HepG2 (cell line): ENCODE measurements around the gene MAP2K7. TPM values are rescaled to one million over a fixed set of nuclear protein-coding genes. Genes with fewer than 3 reads are reported as not detected.
A peak's percentile ranks its signal among the peaks of the same experiment; 100 is the strongest.

Experiments used
- AHR ChIP-seq: IDR thresholded peaks from 2 replicates; pipeline ENCODE4 v1.6.1; 2018; ENCODE audit warnings: missing genetic modification reagents, missing compliant biosample characterization
- EZH2 ChIP-seq: conservative IDR thresholded peaks from 2 replicates; pipeline ENCODE4 v1.6.1; 2012; ENCODE audit warnings: mild to moderate bottlenecking, low read depth, low read length, moderate library complexity
- HOXD1 ChIP-seq: sonication (generic); formaldehyde crosslinking; IDR thresholded peaks from 2 replicates; pipeline ENCODE4 v1.5.0; 2020; ENCODE audit warnings: missing genetic modification reagents
- NONO ChIP-seq, 2 experiments: fragments of 450-650 bp in 1 of 2; sonication (generic) in 1 of 2; formaldehyde crosslinking in 1 of 2; IDR thresholded peaks in 1 of 2; conservative IDR thresholded peaks in 1 of 2; 2 replicates each; pipeline versions ENCODE4 v1.6.1 to v1.8.0; 2017 to 2022; ENCODE audit warnings: mild to moderate bottlenecking in 1 of 2, missing genetic modification reagents in 1 of 2, moderate library complexity in 1 of 2
- RBM39 ChIP-seq: fragments of 200-400 bp; formaldehyde crosslinking; IDR thresholded peaks from one replicate; pipeline ENCODE4 v1.6.1; 2018; ENCODE audit warnings: antibody characterized with exemption, mild to moderate bottlenecking, low read depth, low read length; ENCODE audit not compliant: poor library complexity, severe bottlenecking
- REPIN1 ChIP-seq: sonication (generic); formaldehyde crosslinking; IDR thresholded peaks from 2 replicates; pipeline ENCODE4 v1.8.0; 2022; ENCODE audit warnings: missing genetic modification reagents, low read depth, mild to moderate bottlenecking, borderline replicate concordance
- RXRA ChIP-seq: sonication (generic); formaldehyde crosslinking; IDR thresholded peaks from 2 replicates; pipeline ENCODE4 v1.5.1; 2020; ENCODE audit warnings: missing genetic modification reagents
- SP140L ChIP-seq: sonication (generic); formaldehyde crosslinking; IDR thresholded peaks from 2 replicates; pipeline ENCODE4 v1.4.0; 2020; ENCODE audit warnings: missing genetic modification reagents, borderline replicate concordance
- XRCC5 ChIP-seq: fragments of 200-400 bp; formaldehyde crosslinking; optimal IDR thresholded peaks from 2 replicates; pipeline ENCODE3; 2017; ENCODE audit warnings: mild to moderate bottlenecking, low read length
- ZC3H4 ChIP-seq: sonication (generic); formaldehyde crosslinking; IDR thresholded peaks from 2 replicates; pipeline ENCODE4 v1.4.0; 2020; ENCODE audit warnings: missing genetic modification reagents, borderline replicate concordance
- ZFP36L1 ChIP-seq: sonication (generic); formaldehyde crosslinking; IDR thresholded peaks from 2 replicates; pipeline ENCODE4 v1.8.0; 2022; ENCODE audit warnings: mild to moderate bottlenecking, missing genetic modification reagents, moderate library complexity
- ZKSCAN1 ChIP-seq: fragments of 150-350 bp; IDR thresholded peaks from 2 replicates; pipeline ENCODE4 v1.6.1; 2014; ENCODE audit warnings: low read length
- ZKSCAN5 ChIP-seq: sonication (generic); formaldehyde crosslinking; IDR thresholded peaks from 2 replicates; pipeline ENCODE4 v1.5.1; 2020; ENCODE audit warnings: mild to moderate bottlenecking, missing genetic modification reagents
- ZNF460 ChIP-seq: sonication (generic); formaldehyde crosslinking; IDR thresholded peaks from 2 replicates; pipeline ENCODE4 v1.5.1; 2020; ENCODE audit warnings: missing genetic modification reagents, mild to moderate bottlenecking, borderline replicate concordance
- ZNF562 ChIP-seq: sonication (generic); formaldehyde crosslinking; IDR thresholded peaks from 2 replicates; pipeline ENCODE4 v1.8.0; 2022; ENCODE audit warnings: missing genetic modification reagents, borderline replicate concordance
- ZSCAN9 ChIP-seq: IDR thresholded peaks from 2 replicates; pipeline ENCODE4 v1.6.1; 2016; ENCODE audit warnings: borderline replicate concordance
- polyA plus RNA-seq, 8 experiments: library from polyadenylated mRNA; depleted of rRNA in 3 of 8; stranded (reverse) in 7 of 8; unstranded in 1 of 8; fragments of >200 nt; fragmentation: Illumina TruSeq in 4 of 8; extraction: Trizol in 4 of 8; gene quantifications; 2 replicates each; pipeline versions ENCODE4 v1.2.1 to v1.2.3, GENCODE V29; 2011 to 2016; ENCODE audit warnings: low read depth in 4 of 8, missing spikeins in 1 of 8, mixed read lengths in 1 of 8; ENCODE audit not compliant: insufficient read depth in 1 of 8
- total RNA-seq, 5 experiments: library from RNA; depleted of rRNA; stranded (reverse); fragments of >200 nt; fragmentation: Illumina TruSeq; extraction: Trizol; gene quantifications; 2 replicates each; pipeline ENCODE4 v1.2.3, GENCODE V29; 2016; ENCODE audit warnings: low read depth in 1 of 5
- TF ChIP-seq, protein P1 (sequence below): IDR thresholded peaks from 2 replicates; pipeline ENCODE4 v1.6.1; 2012; ENCODE audit warnings: low read depth, low read length, improper control_type of control experiment
- TF ChIP-seq, protein P2 (sequence below): sonication (generic); formaldehyde crosslinking; IDR thresholded peaks from 2 replicates; pipeline ENCODE4 v1.5.0; 2020; ENCODE audit warnings: missing genetic modification reagents
- TF ChIP-seq, protein P3 (sequence below): sonication (generic); formaldehyde crosslinking; IDR thresholded peaks from 2 replicates; pipeline ENCODE4 v1.5.0; 2020; ENCODE audit warnings: mild to moderate bottlenecking, low read depth, missing genetic modification reagents, borderline replicate concordance

MAP2K7 gene
- total and polyA plus RNA-seq, 2 of the 13 experiments (the other 11 are each of a cell fraction or from before 2014, with no cell fraction given): 9.0 to 10.8 TPM

DNA sequence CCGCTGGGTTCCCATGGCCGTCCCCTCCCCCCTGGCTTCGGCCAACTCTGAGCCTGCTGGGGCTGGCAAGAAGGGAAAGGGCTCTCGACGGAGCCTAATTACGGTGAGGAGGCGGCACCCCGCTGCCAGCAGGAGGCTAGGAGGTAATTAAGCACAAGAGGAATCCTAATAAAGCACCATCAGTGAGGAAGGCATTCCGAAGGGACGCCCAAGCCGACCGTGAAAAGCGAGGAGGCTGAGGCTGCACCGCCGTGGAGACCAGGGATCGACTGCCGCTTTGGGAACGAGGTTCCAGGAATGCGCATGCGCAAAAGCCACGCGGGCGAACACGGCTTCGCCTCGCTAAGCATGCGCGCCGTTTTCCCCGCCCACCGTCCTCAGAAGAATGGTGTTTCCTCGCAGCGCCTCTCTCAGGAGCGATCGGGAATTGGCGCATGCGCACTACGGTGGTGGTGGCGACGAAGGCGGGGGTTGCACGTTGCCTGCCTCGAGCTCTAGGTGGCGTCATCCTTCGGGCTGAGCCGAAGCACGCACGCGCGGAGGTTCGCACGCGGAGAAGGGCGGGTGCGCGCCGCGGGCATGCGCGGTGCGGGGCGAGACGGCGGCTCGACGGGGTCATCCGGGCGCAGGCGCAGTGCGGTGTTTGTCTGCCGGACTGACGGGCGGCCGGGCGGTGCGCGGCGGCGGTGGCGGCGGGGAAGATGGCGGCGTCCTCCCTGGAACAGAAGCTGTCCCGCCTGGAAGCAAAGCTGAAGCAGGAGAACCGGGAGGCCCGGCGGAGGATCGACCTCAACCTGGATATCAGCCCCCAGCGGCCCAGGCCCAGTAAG lies at the start of gene MAP2K7 (continued):
- TF ChIP-seq RBM39: no peak
- TF ChIP-seq, protein P1, sequence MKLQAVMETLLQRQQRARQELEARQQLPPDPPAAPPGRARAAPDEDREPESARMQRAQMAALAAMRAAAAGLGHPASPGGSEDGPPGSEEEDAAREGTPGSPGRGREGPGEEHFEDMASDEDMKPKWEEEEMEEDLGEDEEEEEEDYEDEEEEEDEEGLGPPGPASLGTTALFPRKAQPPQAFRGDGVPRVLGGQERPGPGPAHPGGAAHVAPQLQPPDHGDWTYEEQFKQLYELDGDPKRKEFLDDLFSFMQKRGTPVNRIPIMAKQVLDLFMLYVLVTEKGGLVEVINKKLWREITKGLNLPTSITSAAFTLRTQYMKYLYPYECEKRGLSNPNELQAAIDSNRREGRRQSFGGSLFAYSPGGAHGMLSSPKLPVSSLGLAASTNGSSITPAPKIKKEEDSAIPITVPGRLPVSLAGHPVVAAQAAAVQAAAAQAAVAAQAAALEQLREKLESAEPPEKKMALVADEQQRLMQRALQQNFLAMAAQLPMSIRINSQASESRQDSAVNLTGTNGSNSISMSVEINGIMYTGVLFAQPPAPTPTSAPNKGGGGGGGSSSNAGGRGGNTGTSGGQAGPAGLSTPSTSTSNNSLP: no peak
- peak; percentile 83 for TF ChIP-seq XRCC5
- no peak for TF ChIP-seq SP140L (CRISPR knock-in tag)
- TF ChIP-seq, protein P2, sequence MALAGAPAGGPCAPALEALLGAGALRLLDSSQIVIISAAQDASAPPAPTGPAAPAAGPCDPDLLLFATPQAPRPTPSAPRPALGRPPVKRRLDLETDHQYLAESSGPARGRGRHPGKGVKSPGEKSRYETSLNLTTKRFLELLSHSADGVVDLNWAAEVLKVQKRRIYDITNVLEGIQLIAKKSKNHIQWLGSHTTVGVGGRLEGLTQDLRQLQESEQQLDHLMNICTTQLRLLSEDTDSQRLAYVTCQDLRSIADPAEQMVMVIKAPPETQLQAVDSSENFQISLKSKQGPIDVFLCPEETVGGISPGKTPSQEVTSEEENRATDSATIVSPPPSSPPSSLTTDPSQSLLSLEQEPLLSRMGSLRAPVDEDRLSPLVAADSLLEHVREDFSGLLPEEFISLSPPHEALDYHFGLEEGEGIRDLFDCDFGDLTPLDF (CRISPR knock-in tag): no peak
- TF ChIP-seq REPIN1 (CRISPR knock-in tag): peak; percentile 69
- no peak for TF ChIP-seq ZKSCAN1
- TF ChIP-seq ZC3H4: no peak
- no peak for TF ChIP-seq NONO (IDR thresholded peaks at IDR 0.05)
- TF ChIP-seq NONO (CRISPR knock-in tag; conservative IDR thresholded peaks at IDR 0.05): peak; percentile 93
- peak; percentile 89 for TF ChIP-seq RXRA (CRISPR knock-in tag)
- peak; percentile 93 for TF ChIP-seq ZSCAN9 (CRISPR knock-in tag)
- no peak for TF ChIP-seq ZNF562 (CRISPR knock-in tag)
- TF ChIP-seq AHR (CRISPR knock-in tag): peak; percentile 95
- TF ChIP-seq, protein P3, sequence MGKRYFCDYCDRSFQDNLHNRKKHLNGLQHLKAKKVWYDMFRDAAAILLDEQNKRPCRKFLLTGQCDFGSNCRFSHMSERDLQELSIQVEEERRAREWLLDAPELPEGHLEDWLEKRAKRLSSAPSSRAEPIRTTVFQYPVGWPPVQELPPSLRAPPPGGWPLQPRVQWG (CRISPR knock-in tag): no peak
- TF ChIP-seq HOXD1: peak; percentile 64; the same call in 1 of the 2 replicates
- no peak for TF ChIP-seq EZH2
- TF ChIP-seq ZNF460 (CRISPR knock-in tag): no peak
- no peak for TF ChIP-seq ZFP36L1 (CRISPR knock-in tag)
- no peak for TF ChIP-seq ZKSCAN5 (CRISPR knock-in tag)
